Measurements from ENCODE around the gene MS4A6E. TPM values are rescaled to one million over a fixed set of nuclear protein-coding genes. Genes with fewer than 3 reads are reported as not detected.

MS4A6E gene
- total and polyA plus RNA-seq, 12 donors, result 0.28 to 0.62 TPM; not detected in 10

GRCh38 chr11:60349990-60350389 lies 22.9 kb downstream of the MS4A6E start:
- H3K4me3 ChIP-seq, result no peak overlapping the region
- DNase-seq, result no peak
- H3K36me3 ChIP-seq, result no peaks in the 10 kb centered on the region
- H3K9me3 ChIP-seq, result peaks cover 0 to 6% (median 0%) of the 10 kb centered on the region in 11 donors
- WGBS, 2 donors, result 80 to 89% methylated on average over 1 of the region's 1 CpG
- peaks cover 0 to 8% (median 0%) of the 10 kb centered on the region in 7 donors for H3K27me3 ChIP-seq
- H3K4me1 ChIP-seq, result no peaks in the 10 kb centered on the region
- intact Hi-C loops (cut with DNase I), result no loop called here
- TF ChIP-seq CTCF (IDR thresholded peaks at IDR 0.05), result no peak
- H3K27ac ChIP-seq, result no peak overlapping the region
- ATAC-seq, result no peak

GRCh38 chr11:60357771-60358170 lies 30.7 kb downstream of the MS4A6E start:
- no peak for TF ChIP-seq CTCF (IDR thresholded peaks at IDR 0.05)

GRCh38 chr11:60360621-60361020 lies 33.6 kb downstream of the MS4A6E start:
- Histone ChIP-seq H3K27me3 (peaks cover 0 to 25% (median 3%) of the 10 kb centered on the region in 7 donors), H3K4me1 (peaks cover 0 to 17% (median 0%) of the 10 kb centered on the region in 9 donors), H3K36me3 (no peaks in the 10 kb centered on the region), H3K4me3 (no peak overlapping the region), H3K9me3 (peaks cover 0 to 16% (median 3%) of the 10 kb centered on the region in 11 donors), H3K27ac (no peak overlapping the region)
- TF ChIP-seq CTCF (IDR thresholded peaks at IDR 0.05), result no peak
- DNase-seq (no peak), ATAC-seq (no peak)
- 76 to 82% methylated on average over 4 of the region's 4 CpGs for WGBS, 2 donors
- intact Hi-C loops (cut with DNase I), result loop anchor here in 8 of 10 donors (5.0 to 10.0 kb wide), 2 partner anchors 254 to 257 kb away; no protein-coding TSS in a partner anchor

More at GRCh38 chr11:60357771-60358170, 30.7 kb downstream of the MS4A6E start:
- Histone ChIP-seq H3K9me3 (peaks cover 0 to 17% (median 3%) of the 10 kb centered on the region in 11 donors), H3K27me3 (peaks cover 0 to 4% (median 0%) of the 10 kb centered on the region in 7 donors), H3K4me1 (peaks cover 0 to 5% (median 0%) of the 10 kb centered on the region in 9 donors), H3K27ac (no peak overlapping the region), H3K4me3 (no peak overlapping the region), H3K36me3 (no peaks in the 10 kb centered on the region)
- DNase-seq, result no peak
- 32 to 45% methylated on average over 2 of the region's 2 CpGs for WGBS, 2 donors
- intact Hi-C loops (cut with DNase I), result no loop called here
- no peak for ATAC-seq

- no peaks in the 10 kb centered on the region for H3K36me3 ChIP-seq
- ATAC-seq (no peak), DNase-seq (no peak)
- WGBS, 2 donors, result 38% methylated on average over 1 of the region's 1 CpG
- H3K4me3 ChIP-seq, result no peak overlapping the region
- TF ChIP-seq CTCF (IDR thresholded peaks at IDR 0.05), result no peak
- peaks cover 0 to 16% (median 3%) of the 10 kb centered on the region in 11 donors for H3K9me3 ChIP-seq
- H3K27ac ChIP-seq, result peak overlapping the region in 1 of 10 donors; percentile 31
- intact Hi-C loops (cut with DNase I), result loop anchor here in 8 of 10 donors (5.0 to 10.0 kb wide), 2 partner anchors 253 to 255 kb away; no protein-coding TSS in a partner anchor
- H3K4me1 ChIP-seq, result peaks cover 0 to 17% (median 0%) of the 10 kb centered on the region in 9 donors
- peaks cover 0 to 33% (median 3%) of the 10 kb centered on the region in 7 donors for H3K27me3 ChIP-seq
These were observed 35.2 kb downstream of the MS4A6E start for GRCh38 chr11:60362241-60362640.
